ENCODE measurements around the gene MIS18A. TPM values are rescaled to one million over a fixed set of nuclear protein-coding genes. Genes with fewer than 3 reads are reported as not detected.

The MIS18A gene
- total RNA-seq, 2 donors from 2014 or later: 13.5 to 36.2 TPM

- no peak overlapping the region for H3K27ac ChIP-seq
- H3K36me3 ChIP-seq: no peaks in the 10 kb centered on the region
- no peak overlapping the region for H3K4me3 ChIP-seq
- no peak overlapping the region for H3K9ac ChIP-seq (ENCODE audit: low read depth in 2 of 2, low read length in 2 of 2)
- no peaks in the 10 kb centered on the region for H3K9me3 ChIP-seq
- H3K4me1 ChIP-seq: no peaks in the 10 kb centered on the region
- H3K27me3 ChIP-seq: no peaks in the 10 kb centered on the region
- DNase-seq: no peak
- no peak for TF ChIP-seq CTCF (IDR thresholded peaks at IDR 0.05)
- intact Hi-C loops (cut with DNase I): no loop called here
Measured at GRCh38 chr21:32321480-32321879, 42.6 kb upstream of the MIS18A start.

GRCh38 chr21:32320726-32321125 is 41.9 kb upstream of the MIS18A start:
- H3K36me3 ChIP-seq: no peaks in the 10 kb centered on the region
- no peaks in the 10 kb centered on the region for H3K9me3 ChIP-seq
- H3K9ac ChIP-seq (ENCODE audit: low read depth in 2 of 2, low read length in 2 of 2): no peak overlapping the region
- no peaks in the 10 kb centered on the region for H3K27me3 ChIP-seq
- DNase-seq: no peak
- intact Hi-C loops (cut with DNase I): no loop called here
- no peak overlapping the region for H3K4me3 ChIP-seq
- H3K4me1 ChIP-seq: no peaks in the 10 kb centered on the region
- no peak for TF ChIP-seq CTCF (IDR thresholded peaks at IDR 0.05)
- no peak overlapping the region for H3K27ac ChIP-seq

- Histone ChIP-seq H3K4me1 (no peaks in the 10 kb centered on the region), H3K9ac (ENCODE audit: low read depth in 2 of 2, low read length in 2 of 2) (no peak overlapping the region), H3K27ac (no peak overlapping the region), H3K36me3 (no peaks in the 10 kb centered on the region), H3K9me3 (no peaks in the 10 kb centered on the region), H3K27me3 (no peaks in the 10 kb centered on the region), H3K4me3 (no peak overlapping the region)
- intact Hi-C loops (cut with DNase I): no loop called here
- DNase-seq: no peak
- no peak for TF ChIP-seq CTCF (IDR thresholded peaks at IDR 0.05)
Measured at GRCh38 chr21:32320059-32320458, 41.2 kb upstream of the MIS18A start.

- no peaks in the 10 kb centered on the region for H3K9me3 ChIP-seq
- DNase-seq: no peak
- H3K36me3 ChIP-seq: no peaks in the 10 kb centered on the region
- no peak overlapping the region for H3K9ac ChIP-seq (ENCODE audit: low read depth in 2 of 2, low read length in 2 of 2)
- H3K4me1 ChIP-seq: no peaks in the 10 kb centered on the region
- no peaks in the 10 kb centered on the region for H3K27me3 ChIP-seq
- intact Hi-C loops (cut with DNase I): no loop called here
- no peak overlapping the region for H3K27ac ChIP-seq
- no peak for TF ChIP-seq CTCF (IDR thresholded peaks at IDR 0.05)
- no peak overlapping the region for H3K4me3 ChIP-seq
Measured at GRCh38 chr21:32319012-32319411, 40.2 kb upstream of the MIS18A start.

- no peaks in the 10 kb centered on the region for H3K9me3 ChIP-seq
- intact Hi-C loops (cut with DNase I): no loop called here
- H3K27ac ChIP-seq: no peak overlapping the region
- H3K4me3 ChIP-seq: no peak overlapping the region
- H3K9ac ChIP-seq (ENCODE audit: low read depth in 2 of 2, low read length in 2 of 2): no peak overlapping the region
- no peak for DNase-seq
- no peaks in the 10 kb centered on the region for H3K4me1 ChIP-seq
- no peaks in the 10 kb centered on the region for H3K27me3 ChIP-seq
- TF ChIP-seq CTCF (IDR thresholded peaks at IDR 0.05): no peak
- no peaks in the 10 kb centered on the region for H3K36me3 ChIP-seq
Measured at GRCh38 chr21:32317726-32318125, 38.9 kb upstream of the MIS18A start.

Data from colonic mucosa (tissue), 4 donors.